ENCODE data around the gene STK32A.
"Not testable (repeated sequence)": the region's sequence is repeated elsewhere in the genome, so short reads cannot be mapped to it uniquely, and the experiment has no call there.

STK32A gene

GRCh38 chr5:147234825-147235635 is at the start of gene STK32A:
TSS of gene STK32A (plus strand) at chr5:147235026. CDS start at chr5:147239635, 4,609 bp downstream.
- no peak for DNase-seq

GRCh38 chr5:147187099-147187540 is 47.7 kb upstream of the STK32A start:
- no peak for DNase-seq

- DNase-seq = peak; percentile 3
Observed at GRCh38 chr5:147188200-147189108, 46.4 kb upstream of the STK32A start.

GRCh38 chr5:147189109-147189424 is 45.8 kb upstream of the STK32A start:
- no peak for DNase-seq

GRCh38 chr5:147190331-147190730 is 44.5 kb upstream of the STK32A start:
- no peak for DNase-seq

GRCh38 chr5:147193123-147193522 is 41.7 kb upstream of the STK32A start:
- DNase-seq = no peak

- no peak for DNase-seq
Observed at GRCh38 chr5:147200004-147200403, 34.8 kb upstream of the STK32A start.

GRCh38 chr5:147203213-147203612 is 31.6 kb upstream of the STK32A start:
- no peak for DNase-seq

- no peak for DNase-seq
Observed at GRCh38 chr5:147204576-147204975, 30.2 kb upstream of the STK32A start.

- DNase-seq = no peak
Observed at GRCh38 chr5:147208134-147208533, 26.7 kb upstream of the STK32A start.

GRCh38 chr5:147216552-147217154 is 18.2 kb upstream of the STK32A start:
- no peak for DNase-seq

GRCh38 chr5:147223343-147223742 is 11.5 kb upstream of the STK32A start:
- DNase-seq = no peak

GRCh38 chr5:147223948-147224791 is 10.7 kb upstream of the STK32A start:
- DNase-seq = no peak

GRCh38 chr5:147225938-147226337 is 8.9 kb upstream of the STK32A start:
- no peak for DNase-seq

GRCh38 chr5:147226512-147226911 is 8.3 kb upstream of the STK32A start:
- DNase-seq = no peak

GRCh38 chr5:147234239-147234824 is 494 bp upstream of the STK32A start:
- no peak for DNase-seq

GRCh38 chr5:147240266-147240985 is 5.6 kb downstream of the STK32A start:
- no peak for DNase-seq

- DNase-seq = not testable (repeated sequence)
Observed at GRCh38 chr5:147243238-147243637, 8.4 kb downstream of the STK32A start.

GRCh38 chr5:147245381-147246165 is 10.7 kb downstream of the STK32A start:
- no peak for DNase-seq

- DNase-seq = no peak
Observed at GRCh38 chr5:147248561-147248960, 13.7 kb downstream of the STK32A start.

GRCh38 chr5:147259837-147260236 is 25.0 kb downstream of the STK32A start:
- no peak for DNase-seq
